Lung (tissue), 12 donors: Measurements from ENCODE around the gene TSPYL1. TPM values are rescaled to one million over a fixed set of nuclear protein-coding genes. Genes with fewer than 3 reads are reported as not detected.
"Not testable (repeated sequence)": the region's sequence is repeated elsewhere in the genome, so short reads cannot be mapped to it uniquely, and the experiment has no call there.

Experiments used
- ATAC-seq: fragments of 200-7000 bp; cut with Tn5 transposase; one replicate; pipeline ENCODE4 v1.9.1; 2020; ENCODE audit warnings: moderate number of reproducible peaks; ENCODE audit not compliant: insufficient read depth, low FRiP score
- DNase-seq, 3 donors: peaks; one replicate each; pipeline ENCODE4 v3.0.0-alpha.2; 2013 to 2017
- H3K27ac ChIP-seq, 2 donors: one replicate each; pipeline ENCODE4 v1.5.1; 2013; ENCODE audit warnings: mild to moderate bottlenecking in 2 of 2, moderate library complexity in 2 of 2, control low read depth in 1 of 2, inconsistent platforms in 1 of 2, low read depth in 1 of 2, low read length in 1 of 2
- H3K27me3 ChIP-seq, 3 donors: one replicate each; pipeline ENCODE4 v1.5.1; 2013; ENCODE audit warnings: low read length in 2 of 3; ENCODE audit not compliant: control insufficient read depth in 3 of 3, insufficient read depth in 3 of 3
- H3K36me3 ChIP-seq, 4 donors: one replicate each; pipeline ENCODE4 v1.5.1; 2013; ENCODE audit warnings: low read length in 4 of 4, mild to moderate bottlenecking in 1 of 4, moderate library complexity in 1 of 4; ENCODE audit not compliant: control insufficient read depth in 4 of 4, insufficient read depth in 4 of 4
- H3K4me1 ChIP-seq, 5 donors: one replicate each; pipeline ENCODE4 v1.5.1; 2013; ENCODE audit warnings: low read length in 5 of 5, mild to moderate bottlenecking in 2 of 5, moderate library complexity in 1 of 5; ENCODE audit not compliant: control insufficient read depth in 5 of 5, insufficient read depth in 5 of 5
- H3K4me3 ChIP-seq: one replicate; pipeline ENCODE4 v1.5.1; 2013; ENCODE audit warnings: mild to moderate bottlenecking, control low read depth, moderate library complexity
- H3K9ac ChIP-seq, 2 donors: one replicate each; pipeline ENCODE4 v1.5.1; 2013; ENCODE audit warnings: low read length in 2 of 2, control low read depth in 1 of 2; ENCODE audit not compliant: insufficient read depth in 1 of 2
- H3K9me3 ChIP-seq, 4 donors: one replicate each; pipeline ENCODE4 v1.5.1; 2013; ENCODE audit warnings: low read length in 3 of 4, mild to moderate bottlenecking in 1 of 4, moderate library complexity in 1 of 4; ENCODE audit not compliant: control insufficient read depth in 4 of 4, insufficient read depth in 3 of 4
- WGBS, 2 donors: extraction: QIAGEN DNeasy Blood & Tissue Kit; methylation state at CpG; one replicate each; pipeline ENCODE4 v1.1.7; 2013; 5-methylcytosine and 5-hydroxymethylcytosine counted together
- polyA plus RNA-seq, 2 donors: library from polyadenylated mRNA; stranded (reverse); fragments of 200-250 nt; gene quantifications; one replicate each; pipeline ENCODE4 v1.2.1, GENCODE V29; 2013
- total RNA-seq, 2 donors: library from RNA; depleted of rRNA in 1 of 2; stranded (reverse); fragments of >200 nt in 1 of 2; gene quantifications; one replicate each; pipeline ENCODE4 v1.2.1, GENCODE V29; 2014 to 2021
- TF ChIP-seq, protein P1 (sequence below): IDR thresholded peaks from 2 replicates; pipeline ENCODE4 v1.5.1; 2012; ENCODE audit warnings: mild to moderate bottlenecking; ENCODE audit errors: control extremely low read depth, extremely low read depth
- donor health status: control.
- donor health status: control.
- donor health status: Bipolar disorder and iron deficiency.
- donor health status: healthy.
- donor health status: DM: yes; HTN: yes; CAD: no.

Gene TSPYL1
- total and polyA plus RNA-seq, 4 donors: 16.3 to 68.8 (median 46.4) TPM

DNA sequence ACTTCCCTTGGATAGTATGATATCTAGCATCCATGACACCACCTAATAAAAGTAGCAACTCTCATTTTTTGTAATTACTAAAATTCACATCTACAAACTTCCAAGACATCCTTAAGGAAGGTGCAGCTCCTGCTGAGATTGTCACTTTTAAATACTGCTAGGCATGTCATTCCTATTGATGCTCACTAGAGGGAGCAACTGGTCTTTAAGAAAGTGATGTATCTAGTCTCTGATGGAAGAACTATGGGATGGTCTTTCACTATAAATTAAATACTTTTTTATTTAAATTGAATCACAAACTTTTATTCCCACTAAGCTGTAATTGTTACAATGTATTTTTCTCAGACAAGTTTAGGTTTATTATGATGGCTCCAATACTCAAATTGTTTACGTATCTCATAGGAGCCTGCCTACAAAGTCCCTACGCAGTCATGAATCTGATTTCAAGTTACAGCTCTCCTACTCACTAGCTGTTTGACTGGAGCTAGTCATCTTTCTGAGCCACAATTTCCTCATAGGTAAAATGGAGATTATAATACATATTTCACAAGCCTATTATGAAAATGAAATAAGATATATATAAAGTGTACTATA lies 8.1 kb upstream of the TSPYL1 start:
- Histone ChIP-seq H3K9ac (no peak overlapping the region), H3K4me3 (no peak overlapping the region), H3K27me3 (no peaks in the 10 kb centered on the region), H3K27ac (no peak overlapping the region), H3K4me1 (peaks cover 0 to 4% (median 0%) of the 10 kb centered on the region in 5 donors), H3K9me3 (no peaks in the 10 kb centered on the region), H3K36me3 (no peaks in the 10 kb centered on the region)
- TF ChIP-seq, protein P1, sequence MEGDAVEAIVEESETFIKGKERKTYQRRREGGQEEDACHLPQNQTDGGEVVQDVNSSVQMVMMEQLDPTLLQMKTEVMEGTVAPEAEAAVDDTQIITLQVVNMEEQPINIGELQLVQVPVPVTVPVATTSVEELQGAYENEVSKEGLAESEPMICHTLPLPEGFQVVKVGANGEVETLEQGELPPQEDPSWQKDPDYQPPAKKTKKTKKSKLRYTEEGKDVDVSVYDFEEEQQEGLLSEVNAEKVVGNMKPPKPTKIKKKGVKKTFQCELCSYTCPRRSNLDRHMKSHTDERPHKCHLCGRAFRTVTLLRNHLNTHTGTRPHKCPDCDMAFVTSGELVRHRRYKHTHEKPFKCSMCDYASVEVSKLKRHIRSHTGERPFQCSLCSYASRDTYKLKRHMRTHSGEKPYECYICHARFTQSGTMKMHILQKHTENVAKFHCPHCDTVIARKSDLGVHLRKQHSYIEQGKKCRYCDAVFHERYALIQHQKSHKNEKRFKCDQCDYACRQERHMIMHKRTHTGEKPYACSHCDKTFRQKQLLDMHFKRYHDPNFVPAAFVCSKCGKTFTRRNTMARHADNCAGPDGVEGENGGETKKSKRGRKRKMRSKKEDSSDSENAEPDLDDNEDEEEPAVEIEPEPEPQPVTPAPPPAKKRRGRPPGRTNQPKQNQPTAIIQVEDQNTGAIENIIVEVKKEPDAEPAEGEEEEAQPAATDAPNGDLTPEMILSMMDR: peak; percentile 89
- WGBS, 2 donors: 85 to 98% methylated on average over 2 of the region's 2 CpGs
- DNase-seq (peak in 2 of 3 donors; percentile 68), ATAC-seq (peak; percentile 66)

DNA sequence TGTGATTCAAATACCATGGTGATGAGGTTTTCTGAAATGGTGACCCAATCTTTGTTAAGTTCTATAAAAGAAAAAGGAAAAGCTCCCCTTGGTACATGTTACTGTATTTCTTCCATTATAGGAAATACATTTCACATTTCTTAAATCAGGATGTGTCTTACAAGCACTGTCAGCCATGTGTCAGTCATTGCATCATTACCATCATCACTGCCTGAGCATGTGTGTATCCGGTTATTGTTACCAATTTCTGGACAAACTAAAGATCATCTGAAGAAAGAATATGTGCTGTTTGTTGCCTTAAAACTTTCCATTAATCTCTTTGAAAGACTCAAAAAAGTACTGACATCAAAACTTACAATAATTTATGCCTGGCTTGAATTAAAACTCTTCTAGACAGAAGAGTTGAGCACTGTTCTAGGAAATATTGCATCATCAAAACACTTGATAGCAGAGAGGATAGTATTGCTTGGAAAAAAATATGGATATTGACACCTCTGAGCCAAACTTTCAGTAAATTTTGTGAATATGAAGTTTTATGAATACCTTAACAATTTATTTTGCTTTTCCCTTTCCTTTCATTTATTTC lies 7.1 kb upstream of the TSPYL1 start:
- no peak for ATAC-seq

DNA sequence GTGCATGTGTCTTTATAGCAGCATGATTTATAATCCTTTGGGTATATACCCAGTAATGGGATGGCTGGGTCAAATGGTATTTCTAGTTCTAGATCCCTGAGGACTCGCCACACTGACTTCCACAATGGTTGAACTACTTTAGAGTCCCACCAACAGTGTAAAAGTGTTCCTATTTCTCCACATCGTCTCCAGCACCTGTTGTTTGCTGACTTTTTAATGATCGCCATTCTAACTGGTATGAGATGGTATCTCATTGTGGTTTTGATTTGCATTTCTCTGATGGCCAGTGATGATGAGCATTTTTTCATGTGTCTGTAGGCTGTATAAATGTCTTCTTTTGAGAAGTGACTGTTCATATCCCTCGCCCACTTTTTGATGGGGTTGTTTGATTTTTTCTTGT lies 5.3 kb upstream of the TSPYL1 start:
- H3K4me3 ChIP-seq, H3K27me3 ChIP-seq, H3K9ac ChIP-seq, DNase-seq, H3K27ac ChIP-seq, H3K9me3 ChIP-seq, ATAC-seq, H3K36me3 ChIP-seq: not testable (repeated sequence)
- peaks cover 1 to 12% (median 8%) of the 10 kb centered on the region in 5 donors for H3K4me1 ChIP-seq
- WGBS, 2 donors: 85 to 97% methylated on average over 4 of the region's 4 CpGs

More for the DNA sequence above, 7.1 kb upstream of the TSPYL1 start:
- H3K9ac ChIP-seq: no peak overlapping the region
- no peak overlapping the region for H3K27ac ChIP-seq
- TF ChIP-seq, protein P1: no peak
- peaks cover 0 to 4% (median 0%) of the 10 kb centered on the region in 5 donors for H3K4me1 ChIP-seq
- no peak overlapping the region for H3K4me3 ChIP-seq
- H3K36me3 ChIP-seq: no peaks in the 10 kb centered on the region
- no peaks in the 10 kb centered on the region for H3K27me3 ChIP-seq
- no peak for DNase-seq
- WGBS, 2 donors: 36 to 69% methylated on average over 1 of the region's 1 CpG
- no peaks in the 10 kb centered on the region for H3K9me3 ChIP-seq

DNA sequence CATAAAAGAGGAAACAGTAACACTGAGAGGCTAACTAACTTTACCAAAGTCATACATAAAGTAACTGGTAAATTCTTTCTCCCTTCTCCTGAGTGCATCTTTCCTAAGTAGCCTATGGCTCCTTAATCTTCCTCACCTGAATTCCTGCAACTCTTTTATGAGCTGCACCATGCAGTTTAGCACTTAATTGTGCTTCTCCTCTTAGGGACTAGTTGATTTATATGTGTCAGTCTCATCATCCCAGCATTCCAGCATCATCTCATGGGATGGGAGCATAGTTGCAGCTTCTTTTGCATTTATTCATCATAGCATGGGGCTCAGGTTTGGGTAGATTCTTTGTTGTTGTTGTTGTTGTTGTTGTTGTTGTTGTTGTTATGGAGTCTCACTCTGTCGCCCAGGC lies 3.5 kb upstream of the TSPYL1 start:
- peaks cover 3 to 15% (median 9%) of the 10 kb centered on the region in 5 donors for H3K4me1 ChIP-seq
- no peaks in the 10 kb centered on the region for H3K27me3 ChIP-seq
- H3K4me3 ChIP-seq: no peak overlapping the region
- H3K9me3 ChIP-seq: no peaks in the 10 kb centered on the region
- no peak for DNase-seq
- H3K36me3 ChIP-seq: peaks cover 0 to 13% (median under 1%) of the 10 kb centered on the region in 4 donors
- 86 to 94% methylated on average over 1 of the region's 1 CpG for WGBS, 2 donors
- ATAC-seq: no peak
- no peak overlapping the region for H3K9ac ChIP-seq
- TF ChIP-seq, protein P1: no peak
- no peak overlapping the region for H3K27ac ChIP-seq
